ENCODE data around the gene MACROH2A2. TPM values are rescaled to one million over a fixed set of nuclear protein-coding genes. Genes with fewer than 3 reads are reported as not detected.

MACROH2A2 gene
- total and polyA plus RNA-seq, 2 of the 13 experiments (the other 11 are each of a cell fraction or from before 2014, with no cell fraction given): 9.8 to 43.1 TPM

- no peak for TF ChIP-seq ZNF703 (CRISPR knock-in tag; IDR thresholded peaks at IDR 0.05; ENCODE audit: borderline replicate concordance)
- no peak for TF ChIP-seq POLR2AphosphoS2 (IDR thresholded peaks at IDR 0.05; ENCODE audit: low read depth, low read length)
- no peak for TF ChIP-seq NPAS2 (CRISPR knock-in tag; IDR thresholded peaks at IDR 0.05; ENCODE audit: borderline replicate concordance)
- TF ChIP-seq CHD2 (IDR thresholded peaks at IDR 0.05; ENCODE audit: low read depth, low read length): no peak
- no peak for TF ChIP-seq ZFP90 (CRISPR knock-in tag; IDR thresholded peaks at IDR 0.05; ENCODE audit: borderline replicate concordance)
- TF ChIP-seq ZNF468 (CRISPR knock-in tag; IDR thresholded peaks at IDR 0.05): no peak
- no peak for TF ChIP-seq ELF3 (CRISPR knock-in tag; IDR thresholded peaks at IDR 0.05)
- no peak for TF ChIP-seq ZNF329 (CRISPR knock-in tag; IDR thresholded peaks at IDR 0.05; ENCODE audit: low read depth)
Observed at GRCh38 chr10:70057306-70057705, 4.7 kb downstream of the MACROH2A2 start (continued).

DNA sequence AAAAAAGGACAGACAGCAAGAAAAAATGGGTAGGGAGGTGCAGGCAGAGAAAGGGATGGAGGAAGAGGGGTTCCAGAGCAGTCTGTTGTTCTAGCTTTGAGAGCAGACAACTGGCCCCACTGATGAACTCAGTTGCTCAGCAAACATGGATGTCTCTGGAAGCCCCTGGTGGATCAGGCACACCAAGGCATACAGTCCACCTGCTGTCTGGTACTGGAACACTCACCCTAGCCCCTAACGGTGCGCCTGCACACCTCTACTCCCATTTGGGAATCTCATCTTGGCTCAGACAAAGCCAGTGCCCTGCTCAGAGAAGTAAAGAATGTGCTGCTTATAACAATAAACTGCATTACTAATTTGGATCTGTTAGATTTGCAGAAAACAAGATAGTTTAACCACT lies 7.7 kb downstream of the MACROH2A2 start:
- intact Hi-C loops (cut with micrococcal nuclease; ENCODE audit: unreplicated experiment): no loop called here
- Histone ChIP-seq H2AFZ (ENCODE audit: low read length) (no peak overlapping the region), H4K20me1 (ENCODE audit: insufficient read depth, low read length) (no peaks in the 10 kb centered on the region), H3K79me2 (ENCODE audit: insufficient read depth, low read length) (peaks cover 14% of the 10 kb centered on the region), H3K4me3 (replicated peaks in 1 of 3; ENCODE audit: insufficient read depth in 1 of 3, low read depth in 2 of 3, low read length in 3 of 3) (no peak overlapping the region), H3K27me3 (ENCODE audit: control insufficient read depth in 1 of 2, insufficient read depth in 2 of 2, low read length in 2 of 2) (no peaks in the 10 kb centered on the region), H3K4me2 (ENCODE audit: low read depth, low read length) (no peak overlapping the region), H3K4me1 (ENCODE audit: insufficient read depth, low read length) (no peaks in the 10 kb centered on the region), H3K9me3 (ENCODE audit: low read length) (no peaks in the 10 kb centered on the region), H3K27ac (ENCODE audit: extremely low read length, insufficient read depth, low read length) (no peak overlapping the region), H3K9ac (ENCODE audit: insufficient read depth, low read depth, low read length) (no peak overlapping the region), H3K36me3 (replicated peaks in 1 of 2; ENCODE audit: control insufficient read depth in 1 of 2, insufficient read depth in 2 of 2, low read length in 2 of 2) (no peaks in the 10 kb centered on the region; a peak in 1 of 5 replicates)
- no TSS peak for BruUV-seq (replicated peaks)
- POLR2A ChIA-PET: no interaction called here
- CTCF ChIA-PET (ENCODE audit: low intra/inter-chr PET ratio, low total read pairs): no interaction called here
- ATAC-seq (peak; percentile 77), DNase-seq (ENCODE audit: low spot score) (no peak), FAIRE-seq (no peak)
- in situ Hi-C loops (cut with HindIII; ENCODE audit: extremely low pct_ligation_motif_present, low pct_unique_long_range_greater_than_20kb): no loop called here
- WGBS (ENCODE audit: low lambda C conversion rate): 100% methylated on average over 2 of the region's 2 CpGs
- no peak for TF ChIP-seq KLF15 (CRISPR knock-in tag; IDR thresholded peaks at IDR 0.05; ENCODE audit: borderline replicate concordance)
- TF ChIP-seq PTBP1 (IDR thresholded peaks at IDR 0.05; ENCODE audit: low read depth, low read length, poor library complexity, severe bottlenecking): no peak
- TF ChIP-seq, protein P1, sequence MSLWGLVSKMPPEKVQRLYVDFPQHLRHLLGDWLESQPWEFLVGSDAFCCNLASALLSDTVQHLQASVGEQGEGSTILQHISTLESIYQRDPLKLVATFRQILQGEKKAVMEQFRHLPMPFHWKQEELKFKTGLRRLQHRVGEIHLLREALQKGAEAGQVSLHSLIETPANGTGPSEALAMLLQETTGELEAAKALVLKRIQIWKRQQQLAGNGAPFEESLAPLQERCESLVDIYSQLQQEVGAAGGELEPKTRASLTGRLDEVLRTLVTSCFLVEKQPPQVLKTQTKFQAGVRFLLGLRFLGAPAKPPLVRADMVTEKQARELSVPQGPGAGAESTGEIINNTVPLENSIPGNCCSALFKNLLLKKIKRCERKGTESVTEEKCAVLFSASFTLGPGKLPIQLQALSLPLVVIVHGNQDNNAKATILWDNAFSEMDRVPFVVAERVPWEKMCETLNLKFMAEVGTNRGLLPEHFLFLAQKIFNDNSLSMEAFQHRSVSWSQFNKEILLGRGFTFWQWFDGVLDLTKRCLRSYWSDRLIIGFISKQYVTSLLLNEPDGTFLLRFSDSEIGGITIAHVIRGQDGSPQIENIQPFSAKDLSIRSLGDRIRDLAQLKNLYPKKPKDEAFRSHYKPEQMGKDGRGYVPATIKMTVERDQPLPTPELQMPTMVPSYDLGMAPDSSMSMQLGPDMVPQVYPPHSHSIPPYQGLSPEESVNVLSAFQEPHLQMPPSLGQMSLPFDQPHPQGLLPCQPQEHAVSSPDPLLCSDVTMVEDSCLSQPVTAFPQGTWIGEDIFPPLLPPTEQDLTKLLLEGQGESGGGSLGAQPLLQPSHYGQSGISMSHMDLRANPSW (CRISPR knock-in tag; IDR thresholded peaks at IDR 0.05; ENCODE audit: borderline replicate concordance): no peak
- TF ChIP-seq ZNF34 (CRISPR knock-in tag; IDR thresholded peaks at IDR 0.05; ENCODE audit: borderline replicate concordance): no peak
- no peak for TF ChIP-seq TAF1 (CRISPR knock-in tag; IDR thresholded peaks at IDR 0.05)
- TF ChIP-seq BRF2 (CRISPR knock-in tag; IDR thresholded peaks at IDR 0.05): no peak
- TF ChIP-seq RAD51 (IDR thresholded peaks at IDR 0.05; ENCODE audit: borderline replicate concordance): no peak
- no peak for TF ChIP-seq ZNF7 (CRISPR knock-in tag; IDR thresholded peaks at IDR 0.05)
- no peak for TF ChIP-seq TEF (CRISPR knock-in tag; IDR thresholded peaks at IDR 0.05)
- TF ChIP-seq RFX1 (IDR thresholded peaks at IDR 0.05): no peak
- TF ChIP-seq ZNF577 (CRISPR knock-in tag; IDR thresholded peaks at IDR 0.05; ENCODE audit: borderline replicate concordance, low read depth): no peak
